Measurements from ENCODE around the gene POLR3G. TPM values are rescaled to one million over a fixed set of nuclear protein-coding genes. Genes with fewer than 3 reads are reported as not detected.

The POLR3G gene
- total RNA-seq, 1 donor from 2014 or later: 6.0 TPM

DNA sequence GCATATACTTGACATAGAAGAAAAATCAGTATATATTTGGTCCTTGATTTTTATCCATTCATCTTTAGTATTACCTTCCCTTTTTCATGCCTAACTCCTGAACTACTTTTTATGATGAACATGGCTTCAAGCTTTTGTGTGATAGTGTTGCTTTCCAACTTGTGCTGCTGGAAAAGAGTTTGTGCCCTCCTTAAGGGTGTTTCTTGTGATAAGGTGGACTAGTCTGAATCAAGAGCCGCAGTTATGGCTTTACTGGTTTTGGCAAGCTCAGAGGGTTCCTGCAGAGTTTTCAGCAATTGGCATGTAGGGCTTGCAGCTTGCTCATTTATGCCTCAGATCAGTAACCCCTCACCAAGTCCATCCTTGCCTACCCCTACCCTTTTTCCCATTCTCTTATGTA, 20.5 kb downstream of the POLR3G start:
- intact Hi-C loops (cut with micrococcal nuclease): no loop called here

DNA sequence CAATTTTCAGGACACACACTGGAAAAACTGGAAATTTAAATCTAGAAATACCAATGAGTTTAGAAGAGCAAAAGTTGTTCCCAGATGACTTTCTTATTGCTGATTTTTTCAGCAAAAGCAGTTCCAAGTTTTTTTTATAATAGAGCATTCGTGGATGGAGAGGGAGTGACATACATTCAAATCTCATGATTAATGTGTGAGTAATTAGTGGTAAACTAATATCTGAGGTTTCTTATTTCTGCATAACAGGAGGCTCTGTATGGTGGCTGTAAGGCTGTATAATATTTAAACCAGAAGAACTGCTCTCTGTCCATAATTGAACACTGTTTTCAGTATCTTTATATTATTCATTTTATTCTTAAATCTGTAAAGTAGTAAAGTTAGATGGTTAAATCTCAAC, 28.9 kb downstream of the POLR3G start:
- intact Hi-C loops (cut with micrococcal nuclease): no loop called here

DNA sequence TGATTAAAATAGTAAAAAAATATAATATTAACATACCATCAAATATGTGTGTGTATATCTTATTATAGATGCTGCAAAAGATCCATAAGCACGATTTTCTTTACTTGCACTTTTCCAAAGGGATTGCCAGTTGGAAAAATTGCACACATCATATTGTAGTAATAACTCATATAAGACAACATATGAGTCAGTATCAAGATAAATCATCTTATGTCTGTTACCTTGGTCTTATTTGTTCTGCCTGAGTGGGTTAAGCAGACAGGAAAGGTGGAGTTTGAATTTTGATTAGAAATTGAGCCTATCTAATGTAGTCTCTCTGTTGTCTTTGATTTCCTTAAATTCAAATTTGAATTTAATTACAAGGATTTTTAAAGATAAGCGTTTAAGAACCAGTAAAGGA, 30.1 kb downstream of the POLR3G start:
- intact Hi-C loops (cut with micrococcal nuclease): no loop called here

- intact Hi-C loops (cut with micrococcal nuclease): no loop called here
Observed at GRCh38 chr5:90506221-90506620, 31.6 kb downstream of the POLR3G start.

GRCh38 chr5:90510438-90510837, 35.8 kb downstream of the POLR3G start:
- intact Hi-C loops (cut with micrococcal nuclease): no loop called here

- intact Hi-C loops (cut with micrococcal nuclease): no loop called here
Observed at GRCh38 chr5:90514520-90514919, 39.9 kb downstream of the POLR3G start.

DNA sequence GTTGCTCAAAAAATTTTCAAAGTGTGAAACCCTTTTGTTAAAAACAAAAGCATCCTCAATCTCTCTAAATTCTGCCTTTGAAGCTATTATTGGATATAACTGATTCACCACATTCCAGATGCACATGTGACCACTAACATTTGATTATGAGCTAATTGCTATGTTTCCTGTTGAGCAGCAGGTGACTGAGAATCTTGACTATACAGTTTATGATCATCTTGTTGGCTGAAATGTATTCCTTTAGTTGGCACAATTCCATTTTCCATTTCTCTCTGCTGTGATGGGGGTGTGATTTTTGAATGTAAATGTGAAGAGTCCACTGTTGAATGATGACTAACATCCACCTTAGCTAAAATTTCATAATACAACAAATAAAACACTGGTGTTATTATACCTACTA, 44.0 kb downstream of the POLR3G start:
- intact Hi-C loops (cut with micrococcal nuclease): loop anchor here (1.0 kb wide), 1 partner anchor 10 kb away; no protein-coding TSS in a partner anchor

GRCh38 chr5:90519081-90519480, 44.4 kb downstream of the POLR3G start:
- intact Hi-C loops (cut with micrococcal nuclease): loop anchor here (1.0 kb wide), 1 partner anchor 9 kb away; no protein-coding TSS in a partner anchor

GRCh38 chr5:90528601-90529193, 54.0 kb downstream of the POLR3G start:
- intact Hi-C loops (cut with micrococcal nuclease): loop anchor here (1.0 kb wide), 3 partner anchors 9 to 119 kb away; partner anchors contain the start of genes CETN3, MBLAC2 and POLR3G

- intact Hi-C loops (cut with micrococcal nuclease): loop anchor here (1.0 kb wide), 2 partner anchors 55 to 120 kb away; partner anchors contain the start of genes CETN3, MBLAC2 and POLR3G
Observed at GRCh38 chr5:90529194-90529938, 54.7 kb downstream of the POLR3G start, which contains the start of gene LYSMD3. TSS of gene LYSMD3 (minus strand) at chr5:90529584. CDS start at chr5:90525289, 4,295 bp downstream.

- intact Hi-C loops (cut with micrococcal nuclease): loop anchor here (1.0 to 10.0 kb wide), 7 partner anchors 56 to 1801 kb away; partner anchors contain the start of genes CETN3, MBLAC2 and POLR3G
Observed at GRCh38 chr5:90529939-90530677, 55.4 kb downstream of the POLR3G start.

DNA sequence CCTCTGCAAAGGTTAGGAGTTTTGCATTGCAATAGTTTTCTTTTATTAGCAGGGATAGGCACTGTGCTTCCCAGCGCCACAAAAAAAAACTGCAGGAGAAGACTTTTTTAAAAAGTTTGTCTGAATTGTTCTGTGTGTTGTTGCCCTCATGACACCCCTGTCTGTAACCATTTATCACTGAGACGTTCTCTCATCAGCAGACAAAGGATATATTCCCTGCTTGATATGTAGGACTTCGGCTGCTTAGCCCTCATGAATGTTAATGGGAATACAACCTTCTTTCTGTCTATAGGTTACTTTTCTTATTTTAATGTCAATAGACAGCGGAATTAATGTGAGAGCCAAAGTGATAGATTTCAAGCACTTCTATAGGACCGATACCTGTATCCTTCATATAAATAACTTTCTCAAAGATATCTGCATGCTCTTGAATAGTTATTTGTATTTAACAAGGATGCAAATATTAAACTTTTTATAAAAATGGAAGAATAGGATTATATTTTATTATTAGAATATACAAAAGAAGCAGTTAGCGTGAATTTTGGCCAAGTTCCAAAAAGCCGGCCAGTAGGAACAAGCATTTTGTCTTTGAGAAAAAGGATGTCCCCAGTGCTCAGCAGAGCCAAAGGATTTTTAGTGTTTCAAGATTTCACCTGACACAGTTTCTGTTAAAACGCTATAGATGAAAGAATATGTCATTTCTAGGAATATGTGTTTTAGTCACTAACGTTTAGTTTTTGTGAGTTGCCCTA, 56.2 kb downstream of the POLR3G start:
- intact Hi-C loops (cut with micrococcal nuclease): loop anchor here (1.0 to 10.0 kb wide), 5 partner anchors 92 to 1802 kb away; no protein-coding TSS in a partner anchor

- intact Hi-C loops (cut with micrococcal nuclease): loop anchor here (10.0 kb wide), 1 partner anchor 269 kb away; no protein-coding TSS in a partner anchor
Observed at GRCh38 chr5:90533794-90534193, 59.1 kb downstream of the POLR3G start.

DNA sequence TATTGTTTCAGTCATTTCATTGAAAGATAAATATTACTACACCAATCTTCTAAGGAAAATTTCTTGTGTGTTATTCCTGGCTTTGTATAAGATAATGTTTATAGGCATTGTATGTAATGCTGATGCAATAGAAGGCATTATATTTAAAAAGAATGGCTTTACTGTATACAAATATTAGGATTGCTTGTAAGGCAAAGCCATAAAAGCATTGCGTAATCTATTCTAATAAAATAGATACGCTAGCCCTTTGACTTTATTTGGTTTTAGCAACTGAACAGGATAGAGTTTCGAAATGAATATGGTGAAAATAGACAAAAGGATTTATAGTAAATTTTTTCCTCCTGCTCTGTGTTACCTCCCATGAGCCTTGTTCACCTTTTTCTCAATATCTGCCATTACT, 60.3 kb downstream of the POLR3G start:
- intact Hi-C loops (cut with micrococcal nuclease): loop anchor here (10.0 kb wide), 1 partner anchor 270 kb away; no protein-coding TSS in a partner anchor

DNA sequence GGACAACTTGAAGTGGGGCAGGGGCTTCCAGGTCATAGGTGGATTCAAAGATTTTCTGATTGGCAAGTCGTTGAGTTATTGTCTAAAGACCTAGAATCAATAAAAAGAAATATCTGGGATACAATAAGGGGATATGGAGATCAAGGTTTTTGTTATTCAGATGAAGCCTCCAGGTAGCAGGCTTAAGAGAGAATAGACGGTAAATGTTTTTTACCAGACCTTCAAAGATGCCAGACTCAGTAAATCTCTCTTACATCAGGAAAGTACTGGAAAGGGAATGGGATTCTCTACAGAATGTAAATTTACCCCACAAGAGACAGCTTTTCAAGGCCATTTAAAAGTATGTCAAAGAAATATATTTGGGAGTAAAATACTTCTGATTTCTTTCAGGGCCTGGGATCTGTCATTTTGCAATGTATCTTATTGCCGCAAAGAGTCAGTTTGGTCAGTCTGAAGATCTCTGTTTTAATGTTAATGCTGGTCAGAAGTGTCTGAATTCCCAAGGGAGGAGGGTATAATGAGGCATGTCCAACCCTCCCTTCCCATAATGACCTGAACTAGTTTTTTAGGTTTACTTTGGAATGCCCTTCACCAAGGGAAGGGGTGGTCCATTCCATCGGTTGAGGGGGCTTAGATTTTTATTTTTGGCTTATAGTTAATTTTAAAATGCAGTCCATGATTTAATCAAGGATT, 68.3 kb downstream of the POLR3G start:
- intact Hi-C loops (cut with micrococcal nuclease): no loop called here

DNA sequence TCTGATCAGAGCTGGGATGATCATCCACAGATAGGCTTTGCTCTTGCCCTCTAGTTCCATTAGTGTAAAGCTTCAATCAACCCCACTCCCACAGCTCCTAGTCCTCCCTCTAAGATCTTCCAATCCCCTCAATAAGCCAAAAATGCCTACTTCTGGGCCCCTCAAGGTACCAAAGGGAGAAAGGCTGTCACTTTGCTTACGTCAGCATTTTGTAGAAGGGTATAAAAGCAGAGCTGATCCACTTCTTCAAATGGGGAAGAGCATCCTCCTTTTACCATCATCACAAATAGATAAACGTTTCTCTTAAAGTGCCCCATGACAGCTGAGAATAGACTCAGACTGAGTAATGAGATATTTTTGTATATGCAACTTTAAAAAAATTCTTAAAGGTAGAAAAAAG, 70.8 kb downstream of the POLR3G start:
- intact Hi-C loops (cut with micrococcal nuclease): no loop called here

- intact Hi-C loops (cut with micrococcal nuclease): no loop called here
Observed at GRCh38 chr5:90546216-90546837, 71.7 kb downstream of the POLR3G start.

GRCh38 chr5:90547072-90547536, 72.4 kb downstream of the POLR3G start:
- intact Hi-C loops (cut with micrococcal nuclease): no loop called here

GRCh38 chr5:90548069-90548593, 73.5 kb downstream of the POLR3G start:
- intact Hi-C loops (cut with micrococcal nuclease): no loop called here

All from T-helper 1 cell treated with Interleukin-12 subunit alpha and Interleukin-12 subunit beta and Interleukin-4 antibody, amounts not matched to agents 30 ng/mL and 1 ng/mL, for 36 hours (primary cell).